Ishikawa (cell line): ENCODE measurements around the gene NUB1.

Experiments used
- CEBPB ChIP-seq: IDR thresholded peaks from 2 replicates; pipeline ENCODE4 v1.6.1; 2012
- CREB1 ChIP-seq: IDR thresholded peaks from 2 replicates; pipeline ENCODE4 v1.6.1; 2012; ENCODE audit warnings: low read depth
- EGR1 ChIP-seq: IDR thresholded peaks from 2 replicates; pipeline ENCODE4 v1.6.1; 2012
- EP300 ChIP-seq: IDR thresholded peaks from 2 replicates; pipeline ENCODE4 v1.6.1; 2012; ENCODE audit warnings: borderline replicate concordance
- FOXM1 ChIP-seq: IDR thresholded peaks from 2 replicates; pipeline ENCODE4 v1.6.1; 2012; ENCODE audit warnings: low read depth, borderline replicate concordance
- MAX ChIP-seq: IDR thresholded peaks from 2 replicates; pipeline ENCODE4 v1.6.1; 2012
- NFIC ChIP-seq: IDR thresholded peaks from 2 replicates; pipeline ENCODE4 v1.6.1; 2012
- RAD21 ChIP-seq: IDR thresholded peaks from 2 replicates; pipeline ENCODE4 v1.6.1; 2012; ENCODE audit warnings: low read depth
- TAF1 ChIP-seq: IDR thresholded peaks from 2 replicates; pipeline ENCODE4 v1.6.1; 2012; ENCODE audit warnings: low read depth, mild to moderate bottlenecking
- TCF12 ChIP-seq: IDR thresholded peaks from 2 replicates; pipeline ENCODE4 v1.6.1; 2012; ENCODE audit warnings: low read depth
- TEAD4 ChIP-seq: IDR thresholded peaks from 2 replicates; pipeline ENCODE4 v1.6.1; 2012
- YY1 ChIP-seq: IDR thresholded peaks from 2 replicates; pipeline ENCODE4 v1.6.1; 2012; ENCODE audit warnings: low read depth
- ZBTB7A ChIP-seq: IDR thresholded peaks from 2 replicates; pipeline ENCODE4 v1.6.1; 2012; ENCODE audit warnings: low read depth
- TF ChIP-seq, protein P1 (sequence below): IDR thresholded peaks from 2 replicates; pipeline ENCODE4 v1.6.1; 2012
- TF ChIP-seq, protein P2 (sequence below): IDR thresholded peaks from 2 replicates; pipeline ENCODE4 v1.6.1; 2012; ENCODE audit warnings: low read depth, mild to moderate bottlenecking

The NUB1 gene

DNA sequence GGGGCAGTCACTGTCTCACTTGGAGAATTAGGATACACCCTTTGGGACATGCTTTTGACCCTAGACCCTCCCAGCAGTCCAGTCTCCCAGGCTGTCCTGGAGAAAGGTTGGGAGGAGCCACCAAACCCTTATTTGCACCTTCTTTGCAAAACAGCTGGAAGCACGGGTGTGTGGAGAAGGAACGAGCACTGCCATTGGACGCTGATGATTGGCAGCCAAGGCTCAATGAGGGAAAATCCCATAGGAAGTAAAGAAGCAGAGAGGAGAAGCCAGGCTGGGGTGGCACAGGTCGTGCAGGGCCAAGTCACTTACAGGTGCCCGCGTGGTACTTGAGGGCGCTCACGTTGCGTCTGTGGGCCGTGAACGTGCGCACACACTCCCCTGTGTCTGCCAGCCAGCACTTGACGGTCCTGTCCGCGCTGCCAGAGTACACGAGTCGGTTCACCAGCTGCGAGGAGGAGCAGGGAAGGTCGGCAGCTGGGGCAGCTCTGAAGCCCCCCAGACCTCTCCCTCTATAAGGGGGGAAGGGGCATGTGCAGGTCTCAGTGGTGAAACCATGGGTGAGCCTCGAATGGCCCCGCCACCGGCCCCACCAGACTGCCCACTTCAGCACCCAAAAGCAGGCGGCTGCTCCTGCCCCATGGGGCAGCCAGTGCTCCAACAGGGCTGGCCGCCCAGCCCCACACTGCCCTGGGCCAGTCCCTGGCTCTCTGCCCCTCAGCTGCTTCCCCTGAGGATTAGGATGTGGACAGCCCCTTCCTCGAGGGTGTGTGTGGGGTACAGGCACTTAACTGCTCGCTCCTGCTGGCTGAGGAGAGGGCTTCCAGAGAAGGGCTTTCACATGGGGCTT is 43.4 kb downstream of the NUB1 start:
- TF ChIP-seq FOXM1 (no peak), ZBTB7A (no peak), TAF1 (no peak), RAD21 (no peak), EP300 (no peak), NFIC (no peak), TEAD4 (no peak), MAX (no peak), EGR1 (no peak), CEBPB (no peak), CREB1 (no peak), YY1 (no peak), TCF12 (no peak)
- TF ChIP-seq, protein P1, sequence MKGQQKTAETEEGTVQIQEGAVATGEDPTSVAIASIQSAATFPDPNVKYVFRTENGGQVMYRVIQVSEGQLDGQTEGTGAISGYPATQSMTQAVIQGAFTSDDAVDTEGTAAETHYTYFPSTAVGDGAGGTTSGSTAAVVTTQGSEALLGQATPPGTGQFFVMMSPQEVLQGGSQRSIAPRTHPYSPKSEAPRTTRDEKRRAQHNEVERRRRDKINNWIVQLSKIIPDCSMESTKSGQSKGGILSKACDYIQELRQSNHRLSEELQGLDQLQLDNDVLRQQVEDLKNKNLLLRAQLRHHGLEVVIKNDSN: no peak
- TF ChIP-seq, protein P2, sequence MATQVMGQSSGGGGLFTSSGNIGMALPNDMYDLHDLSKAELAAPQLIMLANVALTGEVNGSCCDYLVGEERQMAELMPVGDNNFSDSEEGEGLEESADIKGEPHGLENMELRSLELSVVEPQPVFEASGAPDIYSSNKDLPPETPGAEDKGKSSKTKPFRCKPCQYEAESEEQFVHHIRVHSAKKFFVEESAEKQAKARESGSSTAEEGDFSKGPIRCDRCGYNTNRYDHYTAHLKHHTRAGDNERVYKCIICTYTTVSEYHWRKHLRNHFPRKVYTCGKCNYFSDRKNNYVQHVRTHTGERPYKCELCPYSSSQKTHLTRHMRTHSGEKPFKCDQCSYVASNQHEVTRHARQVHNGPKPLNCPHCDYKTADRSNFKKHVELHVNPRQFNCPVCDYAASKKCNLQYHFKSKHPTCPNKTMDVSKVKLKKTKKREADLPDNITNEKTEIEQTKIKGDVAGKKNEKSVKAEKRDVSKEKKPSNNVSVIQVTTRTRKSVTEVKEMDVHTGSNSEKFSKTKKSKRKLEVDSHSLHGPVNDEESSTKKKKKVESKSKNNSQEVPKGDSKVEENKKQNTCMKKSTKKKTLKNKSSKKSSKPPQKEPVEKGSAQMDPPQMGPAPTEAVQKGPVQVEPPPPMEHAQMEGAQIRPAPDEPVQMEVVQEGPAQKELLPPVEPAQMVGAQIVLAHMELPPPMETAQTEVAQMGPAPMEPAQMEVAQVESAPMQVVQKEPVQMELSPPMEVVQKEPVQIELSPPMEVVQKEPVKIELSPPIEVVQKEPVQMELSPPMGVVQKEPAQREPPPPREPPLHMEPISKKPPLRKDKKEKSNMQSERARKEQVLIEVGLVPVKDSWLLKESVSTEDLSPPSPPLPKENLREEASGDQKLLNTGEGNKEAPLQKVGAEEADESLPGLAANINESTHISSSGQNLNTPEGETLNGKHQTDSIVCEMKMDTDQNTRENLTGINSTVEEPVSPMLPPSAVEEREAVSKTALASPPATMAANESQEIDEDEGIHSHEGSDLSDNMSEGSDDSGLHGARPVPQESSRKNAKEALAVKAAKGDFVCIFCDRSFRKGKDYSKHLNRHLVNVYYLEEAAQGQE: no peak

DNA sequence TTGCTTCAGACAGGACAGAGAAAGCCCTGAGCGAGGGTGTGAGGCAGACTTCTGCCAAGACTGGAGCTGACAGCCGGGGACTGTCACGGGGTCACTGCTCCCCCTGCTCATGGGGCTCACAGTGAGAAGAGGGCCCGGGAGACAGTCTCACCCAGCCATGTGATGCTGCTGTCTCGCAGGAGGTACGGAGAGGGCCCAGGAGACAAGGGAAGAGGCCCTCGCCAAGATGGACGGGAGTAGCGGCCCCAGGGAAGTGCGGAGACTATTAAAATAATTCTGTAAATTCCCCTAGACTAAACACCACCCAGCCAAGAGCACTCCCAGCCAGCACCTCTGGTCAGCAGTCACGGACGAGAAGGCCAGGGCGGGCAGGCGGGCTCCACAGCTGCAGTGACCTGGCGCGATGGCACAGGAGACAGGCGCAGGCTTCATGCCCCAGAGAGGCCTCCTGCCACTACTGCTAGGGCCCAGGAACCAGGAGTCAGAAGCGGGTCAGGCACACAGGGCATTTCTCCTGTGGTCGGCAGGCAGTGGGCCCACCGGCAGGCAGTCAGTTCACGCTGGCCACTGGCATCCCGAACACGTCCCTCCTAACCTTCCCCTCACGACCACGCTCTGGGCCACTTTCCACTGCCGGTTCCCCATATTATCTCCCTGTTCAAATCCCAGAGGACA is 44.2 kb downstream of the NUB1 start:
- TF ChIP-seq, protein P2: no peak
- TF ChIP-seq MAX (no peak), NFIC (no peak), YY1 (no peak), TCF12 (no peak), RAD21 (no peak), TEAD4 (no peak), EGR1 (no peak), CREB1 (no peak), FOXM1 (no peak), EP300 (no peak), ZBTB7A (no peak)
- TF ChIP-seq, protein P1: no peak

GRCh38 chr7:151386301-151387160 is 44.9 kb downstream of the NUB1 start:
- TF ChIP-seq MAX (0 out of 2 replicates have a peak, but pooled peaks have one; percentile 17), YY1 (no peak), TAF1 (0 out of 2 replicates have a peak, but pooled peaks have one; percentile 23), ZBTB7A (peak; percentile 69; the same call in 1 of the 2 replicates), TCF12 (no peak), NFIC (peak; percentile 82), FOXM1 (no peak), RAD21 (0 out of 2 replicates have a peak, but pooled peaks have one; percentile 1), TEAD4 (peak; percentile 83), CEBPB (no peak), EP300 (no peak), CREB1 (no peak), EGR1 (no peak)
- TF ChIP-seq, protein P1: peak; percentile 25; the same call in 1 of the 2 replicates
- TF ChIP-seq, protein P2: no peak
